ENCODE measurements around the gene KRTAP10-7. TPM values are rescaled to one million over a fixed set of nuclear protein-coding genes. Genes with fewer than 3 reads are reported as not detected.

Gene KRTAP10-7
- total and polyA plus RNA-seq, 2 of the 13 experiments (the other 11 are each of a cell fraction or from before 2014, with no cell fraction given): not detected

- Histone ChIP-seq H3K9me3 (ENCODE audit: low read length) (peaks cover 16% of the 10 kb centered on the region; the same call in 1 of the 2 replicates), H2AFZ (ENCODE audit: low read length) (no peak overlapping the region), H3K27ac (ENCODE audit: extremely low read length, insufficient read depth, low read length) (no peak overlapping the region), H3K27me3 (ENCODE audit: control insufficient read depth in 1 of 2, insufficient read depth in 2 of 2, low read length in 2 of 2) (peaks cover 0 to 3% of the 10 kb centered on the region in 2 experiments; a peak in 1 of 5 replicates), H3K4me3 (replicated peaks in 1 of 3; ENCODE audit: insufficient read depth in 1 of 3, low read depth in 2 of 3, low read length in 3 of 3) (no peak overlapping the region), H3K9ac (ENCODE audit: insufficient read depth, low read depth, low read length) (no peak overlapping the region), H4K20me1 (ENCODE audit: insufficient read depth, low read length) (no peaks in the 10 kb centered on the region), H3K79me2 (ENCODE audit: insufficient read depth, low read length) (no peaks in the 10 kb centered on the region), H3K4me2 (ENCODE audit: low read depth, low read length) (no peak overlapping the region), H3K4me1 (ENCODE audit: insufficient read depth, low read length) (no peaks in the 10 kb centered on the region), H3K36me3 (replicated peaks in 1 of 2; ENCODE audit: control insufficient read depth in 1 of 2, insufficient read depth in 2 of 2, low read length in 2 of 2) (no peaks in the 10 kb centered on the region)
- ATAC-seq (no peak), DNase-seq (ENCODE audit: low spot score) (no peak), FAIRE-seq (no peak)
- intact Hi-C loops (cut with micrococcal nuclease; ENCODE audit: unreplicated experiment) (loop anchor here (10.0 kb wide), 1 partner anchor 63 kb away; the partner anchor contains the start of gene KRTAP10-12), in situ Hi-C loops (cut with HindIII; ENCODE audit: extremely low pct_ligation_motif_present, low pct_unique_long_range_greater_than_20kb) (no loop called here)
- WGBS (ENCODE audit: low lambda C conversion rate): 40% methylated on average over 1 of the region's 1 CpG
- CTCF ChIA-PET (ENCODE audit: low intra/inter-chr PET ratio, low total read pairs): no interaction called here
- POLR2A ChIA-PET: no interaction called here
- no TSS peak for BruUV-seq (replicated peaks)
- peak; percentile 98 for TF ChIP-seq ZNF317 (CRISPR knock-in tag; IDR thresholded peaks at IDR 0.05)
- TF ChIP-seq ZNF431 (CRISPR knock-in tag; IDR thresholded peaks at IDR 0.05; ENCODE audit: borderline replicate concordance, low read depth): no peak
- no peak for TF ChIP-seq ETV6 (CRISPR knock-in tag; conservative IDR thresholded peaks at IDR 0.05)
Observed at GRCh38 chr21:44632067-44632466, 31.7 kb downstream of the KRTAP10-7 start.

- peaks cover 1 to 6% of the 10 kb centered on the region in 2 experiments; a peak in 2 of 5 replicates for H3K27me3 ChIP-seq (ENCODE audit: control insufficient read depth in 1 of 2, insufficient read depth in 2 of 2, low read length in 2 of 2)
- WGBS (ENCODE audit: low lambda C conversion rate): 58% methylated on average over 15 of the region's 15 CpGs
- intact Hi-C loops (cut with micrococcal nuclease; ENCODE audit: unreplicated experiment) (loop anchor here (10.0 kb wide), 1 partner anchor 58 kb away; the partner anchor contains the start of gene KRTAP10-12), in situ Hi-C loops (cut with HindIII; ENCODE audit: extremely low pct_ligation_motif_present, low pct_unique_long_range_greater_than_20kb) (no loop called here)
- BruUV-seq (replicated peaks): no TSS peak
- H3K79me2 ChIP-seq (ENCODE audit: insufficient read depth, low read length): no peaks in the 10 kb centered on the region
- no peak overlapping the region for H3K4me3 ChIP-seq (replicated peaks in 1 of 3; ENCODE audit: insufficient read depth in 1 of 3, low read depth in 2 of 3, low read length in 3 of 3)
- TF ChIP-seq FOXA3 (CRISPR knock-in tag; IDR thresholded peaks at IDR 0.05): no peak
- no peak for TF ChIP-seq ONECUT2 (CRISPR knock-in tag; IDR thresholded peaks at IDR 0.05)
- TF ChIP-seq ZNF432 (CRISPR knock-in tag; IDR thresholded peaks at IDR 0.05; ENCODE audit: borderline replicate concordance): no peak
- TF ChIP-seq NFATC3 (CRISPR knock-in tag; IDR thresholded peaks at IDR 0.05): no peak
- no peak for TF ChIP-seq GMEB1 (CRISPR knock-in tag; IDR thresholded peaks at IDR 0.05; ENCODE audit: borderline replicate concordance)
- TF ChIP-seq KLF12 (CRISPR knock-in tag; IDR thresholded peaks at IDR 0.05; ENCODE audit: borderline replicate concordance): no peak
- no peak for TF ChIP-seq SIX1 (CRISPR knock-in tag; IDR thresholded peaks at IDR 0.05; ENCODE audit: borderline replicate concordance)
- H3K27ac ChIP-seq (ENCODE audit: extremely low read length, insufficient read depth, low read length): no peak overlapping the region
- ChIA-PET CTCF (ENCODE audit: low intra/inter-chr PET ratio, low total read pairs) (no interaction called here), POLR2A (no interaction called here)
- H3K4me1 ChIP-seq (ENCODE audit: insufficient read depth, low read length): no peaks in the 10 kb centered on the region
- H3K4me2 ChIP-seq (ENCODE audit: low read depth, low read length): no peak overlapping the region
- H3K9me3 ChIP-seq (ENCODE audit: low read length): peaks cover 11% of the 10 kb centered on the region; the same call in 1 of the 2 replicates
- ATAC-seq (no peak), FAIRE-seq (no peak), DNase-seq (ENCODE audit: low spot score) (no peak)
- H2AFZ ChIP-seq (ENCODE audit: low read length): no peak overlapping the region
- H4K20me1 ChIP-seq (ENCODE audit: insufficient read depth, low read length): no peaks in the 10 kb centered on the region
- no peaks in the 10 kb centered on the region for H3K36me3 ChIP-seq (replicated peaks in 1 of 2; ENCODE audit: control insufficient read depth in 1 of 2, insufficient read depth in 2 of 2, low read length in 2 of 2)
- no peak overlapping the region for H3K9ac ChIP-seq (ENCODE audit: insufficient read depth, low read depth, low read length)
Observed at GRCh38 chr21:44636209-44637017, 36.0 kb downstream of the KRTAP10-7 start.

All from HepG2 (cell line).